Femur (tissue), 1 donor: ENCODE data around the gene MAG.
A peak's percentile ranks its signal among the peaks of the same experiment; 100 is the strongest.
"Not testable (repeated sequence)": the region's sequence is repeated elsewhere in the genome, so short reads cannot be mapped to it uniquely, and the experiment has no call there.

ENCODE experiments used
- DNase-seq: peaks from one replicate; pipeline ENCODE4 v3.0.0-alpha.2; 2017

MAG gene

GRCh38 chr19:35346193-35347052 is 54.5 kb downstream of the MAG start:
- DNase-seq = no peak

GRCh38 chr19:35347171-35347929 is 55.4 kb downstream of the MAG start, which contains the start of gene FFAR1:
FFAR1 (plus strand) TSS chr19:35347902; CDS start chr19:35351552, 3,650 bp downstream.
- DNase-seq = no peak

GRCh38 chr19:35347930-35348298 is 56.0 kb downstream of the MAG start:
- DNase-seq = no peak

GRCh38 chr19:35348911-35349611 is 57.1 kb downstream of the MAG start:
- no peak for DNase-seq

- DNase-seq = no peak
Measured at GRCh38 chr19:35349614-35350521, 57.9 kb downstream of the MAG start.

- no peak for DNase-seq
Measured at GRCh38 chr19:35350591-35350990, 58.6 kb downstream of the MAG start.

GRCh38 chr19:35351411-35352176 is 59.6 kb downstream of the MAG start:
- no peak for DNase-seq

GRCh38 chr19:35352177-35352447 is 60.2 kb downstream of the MAG start:
- DNase-seq = no peak

- peak; percentile 75 for DNase-seq
Measured at GRCh38 chr19:35352448-35353304, 60.7 kb downstream of the MAG start.

GRCh38 chr19:35353635-35354034 is 61.7 kb downstream of the MAG start:
- DNase-seq = no peak

- no peak for DNase-seq
Measured at GRCh38 chr19:35354898-35355297, 62.9 kb downstream of the MAG start.

- DNase-seq = no peak
Measured at GRCh38 chr19:35355791-35356460, 64.0 kb downstream of the MAG start.

- DNase-seq = no peak
Measured at GRCh38 chr19:35357867-35358573, 66.1 kb downstream of the MAG start, which contains the start of gene FFAR3. FFAR3 (plus strand) TSS chr19:35358460; CDS start chr19:35358891, 431 bp downstream.

GRCh38 chr19:35358834-35359233 is 66.9 kb downstream of the MAG start:
- not testable (repeated sequence) for DNase-seq

GRCh38 chr19:35359395-35359794 is 67.4 kb downstream of the MAG start:
- not testable (repeated sequence) for DNase-seq

- DNase-seq = not testable (repeated sequence)
Measured at GRCh38 chr19:35360081-35360480, 68.1 kb downstream of the MAG start.

- no peak for DNase-seq
Measured at GRCh38 chr19:35360880-35361420, 69.0 kb downstream of the MAG start.

- no peak for DNase-seq
Measured at GRCh38 chr19:35362261-35363000, 70.5 kb downstream of the MAG start.
